ENCODE measurements around the gene MLLT10.
A peak's percentile ranks its signal among the peaks of the same experiment; 100 is the strongest.

MLLT10 gene

GRCh38 chr10:21501731-21502347 is 32.2 kb upstream of the MLLT10 start:
- no peak for DNase-seq

GRCh38 chr10:21502348-21502740 is 31.7 kb upstream of the MLLT10 start:
- DNase-seq: no peak

GRCh38 chr10:21503542-21503941 is 30.5 kb upstream of the MLLT10 start:
- no peak for DNase-seq

GRCh38 chr10:21505711-21506278 is 28.2 kb upstream of the MLLT10 start:
- DNase-seq: no peak

DNA sequence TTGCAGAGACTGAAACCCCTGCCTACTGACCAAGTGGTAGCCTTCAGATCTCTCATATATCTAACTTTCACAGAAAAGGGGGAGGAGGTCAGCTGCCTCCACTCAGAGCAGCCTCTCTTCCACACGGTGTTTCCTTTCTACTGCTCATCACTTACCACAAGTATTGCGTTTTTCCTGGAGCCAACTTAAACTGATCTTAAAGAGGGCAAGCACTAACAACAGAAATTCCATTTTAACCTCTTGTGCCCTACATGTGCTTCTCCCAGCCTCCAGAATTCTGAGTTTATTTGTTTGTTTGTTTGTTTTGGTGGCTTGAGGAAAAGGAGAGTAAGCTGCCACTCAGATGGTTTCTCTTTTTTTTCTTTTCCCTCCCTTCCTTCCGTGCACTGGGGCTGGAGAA is 27.7 kb upstream of the MLLT10 start:
- DNase-seq: no peak

- DNase-seq: no peak
Measured at GRCh38 chr10:21507150-21507549, 26.9 kb upstream of the MLLT10 start.

DNA sequence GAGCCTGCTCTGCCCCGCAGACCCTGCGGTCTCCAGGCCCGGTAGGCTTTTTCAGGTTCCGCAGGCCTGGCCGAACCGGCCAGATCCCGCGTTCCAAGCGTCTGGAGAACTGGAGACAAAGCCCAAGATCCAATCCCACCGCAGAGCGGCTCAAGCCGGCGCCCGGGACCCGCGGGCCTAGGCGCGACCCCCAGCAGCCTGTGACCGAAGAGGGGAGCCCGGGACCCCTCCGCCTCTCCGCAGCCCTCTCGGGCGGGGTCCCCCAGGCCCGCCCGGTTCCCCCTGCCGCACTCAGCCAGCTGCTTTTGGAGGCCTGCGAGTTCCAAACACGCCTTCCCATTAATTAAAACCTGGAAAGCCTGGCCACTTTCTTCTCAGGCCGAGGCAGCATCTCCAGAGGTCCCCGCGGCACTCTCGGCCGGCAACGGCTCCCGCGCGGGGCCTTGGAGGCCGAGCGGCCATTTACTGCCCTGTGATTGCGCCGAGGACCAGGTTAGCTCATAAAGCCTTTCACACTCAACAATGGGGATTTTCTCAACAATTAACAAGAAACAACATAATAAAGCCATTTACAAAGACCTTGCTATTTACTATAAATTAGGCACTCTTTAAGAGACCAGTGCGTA is 25.2 kb upstream of the MLLT10 start:
- DNase-seq: no peak

- DNase-seq: no peak
Measured at GRCh38 chr10:21509341-21510240, 24.4 kb upstream of the MLLT10 start.

- no peak for DNase-seq
Measured at GRCh38 chr10:21510241-21511094, 23.6 kb upstream of the MLLT10 start.

GRCh38 chr10:21511095-21511570 is 22.9 kb upstream of the MLLT10 start:
- no peak for DNase-seq

GRCh38 chr10:21511946-21512572 is 22.0 kb upstream of the MLLT10 start:
- no peak for DNase-seq

DNA sequence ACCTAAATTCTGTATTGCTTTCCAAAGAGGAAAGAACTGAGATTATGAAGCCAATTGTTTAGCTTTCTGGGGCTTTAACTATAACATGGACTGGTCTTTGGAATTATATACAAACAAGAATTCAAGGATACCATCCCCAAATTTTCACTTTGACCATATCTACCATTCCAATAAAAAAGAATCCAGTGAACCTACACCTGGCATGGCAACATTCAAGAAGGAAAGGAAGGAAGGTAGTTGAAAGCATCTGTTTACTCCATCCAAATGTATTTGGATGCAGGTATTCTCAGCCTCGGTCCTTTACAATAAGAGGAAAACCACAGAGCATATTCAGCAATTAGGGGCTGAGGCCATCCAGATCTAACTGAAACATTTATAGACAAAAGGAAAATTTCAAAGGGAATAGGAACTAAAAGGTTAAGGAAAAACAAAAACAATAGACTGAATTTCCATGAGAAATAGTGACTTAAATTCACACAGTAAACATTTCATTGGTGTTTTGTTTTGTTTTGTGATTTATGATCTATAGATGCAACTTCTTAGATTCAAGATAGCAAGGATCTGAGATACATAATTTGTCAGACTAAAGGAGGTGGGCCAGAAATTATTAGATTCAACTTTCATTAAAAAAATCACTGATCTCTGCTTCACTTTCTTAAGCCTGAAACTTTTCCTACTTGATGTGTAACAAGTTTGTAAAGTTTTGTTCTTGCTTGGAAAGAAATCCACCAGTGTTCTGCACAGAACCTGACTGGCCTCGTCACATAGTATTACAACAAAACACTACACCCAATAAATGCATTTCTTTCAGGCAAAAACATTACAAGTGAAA is 21.2 kb upstream of the MLLT10 start:
- no peak for DNase-seq

GRCh38 chr10:21513405-21513788 is 20.6 kb upstream of the MLLT10 start:
- no peak for DNase-seq

GRCh38 chr10:21514129-21514817 is 19.8 kb upstream of the MLLT10 start:
- DNase-seq: no peak

GRCh38 chr10:21514818-21515351 is 19.1 kb upstream of the MLLT10 start:
- DNase-seq: no peak

- DNase-seq: no peak
Measured at GRCh38 chr10:21515361-21516241, 18.4 kb upstream of the MLLT10 start.

DNA sequence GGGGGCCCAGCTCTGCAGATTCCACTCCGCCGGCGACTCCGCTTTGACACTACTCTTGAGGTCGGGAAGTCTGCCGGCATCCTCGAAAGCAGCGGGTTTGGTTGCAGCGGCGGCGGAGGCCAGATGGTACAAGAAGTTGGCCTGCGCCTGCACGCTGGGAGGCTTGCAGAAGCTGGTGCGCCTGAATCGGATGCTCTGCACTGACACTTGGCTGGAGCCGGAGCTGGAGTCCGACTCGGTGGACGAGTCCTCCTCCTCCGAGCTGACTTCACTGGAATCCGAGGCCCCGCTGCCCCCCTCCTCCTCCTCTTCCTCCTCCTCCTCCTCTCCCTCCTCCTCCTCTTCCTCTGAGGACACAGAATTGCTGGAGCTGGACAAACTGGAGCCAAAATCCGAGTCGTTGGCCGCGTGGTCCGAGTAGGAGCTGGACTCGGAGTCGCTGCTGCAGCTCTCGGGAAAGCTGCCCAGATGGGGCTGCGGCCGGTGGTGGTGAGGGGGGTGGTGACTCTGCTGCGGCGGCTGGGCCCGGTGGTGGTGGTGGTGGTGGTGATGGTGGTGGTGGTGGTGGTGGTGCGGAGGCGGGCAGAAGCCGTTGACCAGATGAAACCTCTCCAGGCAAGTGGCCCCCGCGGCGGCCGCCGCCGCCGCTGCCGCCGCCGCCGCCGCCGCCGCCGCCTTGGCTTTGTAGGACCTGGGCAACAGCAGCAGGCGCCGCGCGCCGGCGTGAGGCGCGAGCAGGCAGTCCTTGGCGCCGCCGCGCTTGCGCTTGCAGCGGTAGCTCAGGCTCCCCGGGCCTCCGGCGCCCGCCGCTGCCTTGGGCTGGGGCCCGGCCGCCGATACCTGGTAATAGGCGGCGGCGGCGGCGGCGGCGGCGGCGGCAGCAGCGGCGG is 17.5 kb upstream of the MLLT10 start:
- peak in 1 of 2 experiments; percentile 56 for DNase-seq
